Esophagus squamous epithelium (tissue), 4 donors: ENCODE measurements around the gene GYG2.

Experiments used
- POLR2A ChIP-seq, 4 donors: fragments of 450-650 bp; IDR thresholded peaks; one replicate each; pipeline ENCODE4 v1.6.1; 2017; ENCODE audit warnings: antibody characterized with exemption in 4 of 4, mild to moderate bottlenecking in 4 of 4, moderate library complexity in 3 of 4
- TF ChIP-seq, protein P1 (sequence below), 6 experiments: fragments of 450-650 bp in 4 of 6; fragments of 200-600 bp in 2 of 6; sonication (generic) in 2 of 6; IDR thresholded peaks; one replicate each; pipeline ENCODE4 v1.5.1; 2016 to 2019; ENCODE audit warnings: antibody characterized with exemption in 6 of 6, mild to moderate bottlenecking in 4 of 6, moderate library complexity in 4 of 6

DNA sequence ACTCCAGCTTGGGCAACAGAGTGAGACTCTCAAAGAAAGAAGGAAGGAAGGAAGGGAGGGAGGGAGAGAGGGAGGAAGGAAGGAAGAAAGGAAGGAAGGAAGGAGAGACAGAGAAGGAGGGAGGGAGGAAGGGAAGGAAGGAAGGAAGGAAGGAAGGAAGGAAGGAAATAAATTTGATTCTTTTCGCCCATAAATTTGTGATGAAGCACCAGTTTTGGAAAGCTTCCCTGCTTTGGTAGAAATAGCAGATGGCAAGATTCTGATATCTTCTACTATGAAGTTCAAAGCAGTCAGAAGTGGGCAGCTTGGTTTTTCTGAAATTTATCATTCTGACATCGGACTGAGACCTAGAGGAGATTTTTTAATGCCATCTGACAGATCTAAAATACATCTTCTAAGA is 11.7 kb upstream of the GYG2 start:
- TF ChIP-seq, protein P1, sequence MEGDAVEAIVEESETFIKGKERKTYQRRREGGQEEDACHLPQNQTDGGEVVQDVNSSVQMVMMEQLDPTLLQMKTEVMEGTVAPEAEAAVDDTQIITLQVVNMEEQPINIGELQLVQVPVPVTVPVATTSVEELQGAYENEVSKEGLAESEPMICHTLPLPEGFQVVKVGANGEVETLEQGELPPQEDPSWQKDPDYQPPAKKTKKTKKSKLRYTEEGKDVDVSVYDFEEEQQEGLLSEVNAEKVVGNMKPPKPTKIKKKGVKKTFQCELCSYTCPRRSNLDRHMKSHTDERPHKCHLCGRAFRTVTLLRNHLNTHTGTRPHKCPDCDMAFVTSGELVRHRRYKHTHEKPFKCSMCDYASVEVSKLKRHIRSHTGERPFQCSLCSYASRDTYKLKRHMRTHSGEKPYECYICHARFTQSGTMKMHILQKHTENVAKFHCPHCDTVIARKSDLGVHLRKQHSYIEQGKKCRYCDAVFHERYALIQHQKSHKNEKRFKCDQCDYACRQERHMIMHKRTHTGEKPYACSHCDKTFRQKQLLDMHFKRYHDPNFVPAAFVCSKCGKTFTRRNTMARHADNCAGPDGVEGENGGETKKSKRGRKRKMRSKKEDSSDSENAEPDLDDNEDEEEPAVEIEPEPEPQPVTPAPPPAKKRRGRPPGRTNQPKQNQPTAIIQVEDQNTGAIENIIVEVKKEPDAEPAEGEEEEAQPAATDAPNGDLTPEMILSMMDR (IDR thresholded peaks at IDR 0.05), result no peak
- TF ChIP-seq POLR2A (IDR thresholded peaks at IDR 0.05), result no peak
